ENCODE measurements around the gene TLE6. TPM values are rescaled to one million over a fixed set of nuclear protein-coding genes. Genes with fewer than 3 reads are reported as not detected.

The TLE6 gene
- total and polyA plus RNA-seq, 2 of the 13 experiments (the other 11 are each of a cell fraction or from before 2014, with no cell fraction given) = 0.24 to 5.5 TPM

- peak; percentile 62; the same call in 1 of the 2 replicates for TF ChIP-seq ZKSCAN8 (CRISPR knock-in tag; IDR thresholded peaks at IDR 0.05; ENCODE audit: borderline replicate concordance)
- TF ChIP-seq SNAPC2 (CRISPR knock-in tag; IDR thresholded peaks at IDR 0.05) = 0 out of 2 replicates have a peak, but pooled peaks have one; percentile 23
- no peak for TF ChIP-seq ZNF275 (CRISPR knock-in tag; IDR thresholded peaks at IDR 0.05; ENCODE audit: borderline replicate concordance)
- no peak for TF ChIP-seq REL (CRISPR knock-in tag; conservative IDR thresholded peaks at IDR 0.05)
- TF ChIP-seq, protein P1, sequence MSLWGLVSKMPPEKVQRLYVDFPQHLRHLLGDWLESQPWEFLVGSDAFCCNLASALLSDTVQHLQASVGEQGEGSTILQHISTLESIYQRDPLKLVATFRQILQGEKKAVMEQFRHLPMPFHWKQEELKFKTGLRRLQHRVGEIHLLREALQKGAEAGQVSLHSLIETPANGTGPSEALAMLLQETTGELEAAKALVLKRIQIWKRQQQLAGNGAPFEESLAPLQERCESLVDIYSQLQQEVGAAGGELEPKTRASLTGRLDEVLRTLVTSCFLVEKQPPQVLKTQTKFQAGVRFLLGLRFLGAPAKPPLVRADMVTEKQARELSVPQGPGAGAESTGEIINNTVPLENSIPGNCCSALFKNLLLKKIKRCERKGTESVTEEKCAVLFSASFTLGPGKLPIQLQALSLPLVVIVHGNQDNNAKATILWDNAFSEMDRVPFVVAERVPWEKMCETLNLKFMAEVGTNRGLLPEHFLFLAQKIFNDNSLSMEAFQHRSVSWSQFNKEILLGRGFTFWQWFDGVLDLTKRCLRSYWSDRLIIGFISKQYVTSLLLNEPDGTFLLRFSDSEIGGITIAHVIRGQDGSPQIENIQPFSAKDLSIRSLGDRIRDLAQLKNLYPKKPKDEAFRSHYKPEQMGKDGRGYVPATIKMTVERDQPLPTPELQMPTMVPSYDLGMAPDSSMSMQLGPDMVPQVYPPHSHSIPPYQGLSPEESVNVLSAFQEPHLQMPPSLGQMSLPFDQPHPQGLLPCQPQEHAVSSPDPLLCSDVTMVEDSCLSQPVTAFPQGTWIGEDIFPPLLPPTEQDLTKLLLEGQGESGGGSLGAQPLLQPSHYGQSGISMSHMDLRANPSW (CRISPR knock-in tag; IDR thresholded peaks at IDR 0.05; ENCODE audit: borderline replicate concordance) = no peak; the same call in 1 of the 2 replicates
- TF ChIP-seq ZBTB42 (CRISPR knock-in tag; IDR thresholded peaks at IDR 0.05) = no peak
- TF ChIP-seq ATF1 (CRISPR knock-in tag; IDR thresholded peaks at IDR 0.05) = no peak
- TF ChIP-seq, protein P2, sequence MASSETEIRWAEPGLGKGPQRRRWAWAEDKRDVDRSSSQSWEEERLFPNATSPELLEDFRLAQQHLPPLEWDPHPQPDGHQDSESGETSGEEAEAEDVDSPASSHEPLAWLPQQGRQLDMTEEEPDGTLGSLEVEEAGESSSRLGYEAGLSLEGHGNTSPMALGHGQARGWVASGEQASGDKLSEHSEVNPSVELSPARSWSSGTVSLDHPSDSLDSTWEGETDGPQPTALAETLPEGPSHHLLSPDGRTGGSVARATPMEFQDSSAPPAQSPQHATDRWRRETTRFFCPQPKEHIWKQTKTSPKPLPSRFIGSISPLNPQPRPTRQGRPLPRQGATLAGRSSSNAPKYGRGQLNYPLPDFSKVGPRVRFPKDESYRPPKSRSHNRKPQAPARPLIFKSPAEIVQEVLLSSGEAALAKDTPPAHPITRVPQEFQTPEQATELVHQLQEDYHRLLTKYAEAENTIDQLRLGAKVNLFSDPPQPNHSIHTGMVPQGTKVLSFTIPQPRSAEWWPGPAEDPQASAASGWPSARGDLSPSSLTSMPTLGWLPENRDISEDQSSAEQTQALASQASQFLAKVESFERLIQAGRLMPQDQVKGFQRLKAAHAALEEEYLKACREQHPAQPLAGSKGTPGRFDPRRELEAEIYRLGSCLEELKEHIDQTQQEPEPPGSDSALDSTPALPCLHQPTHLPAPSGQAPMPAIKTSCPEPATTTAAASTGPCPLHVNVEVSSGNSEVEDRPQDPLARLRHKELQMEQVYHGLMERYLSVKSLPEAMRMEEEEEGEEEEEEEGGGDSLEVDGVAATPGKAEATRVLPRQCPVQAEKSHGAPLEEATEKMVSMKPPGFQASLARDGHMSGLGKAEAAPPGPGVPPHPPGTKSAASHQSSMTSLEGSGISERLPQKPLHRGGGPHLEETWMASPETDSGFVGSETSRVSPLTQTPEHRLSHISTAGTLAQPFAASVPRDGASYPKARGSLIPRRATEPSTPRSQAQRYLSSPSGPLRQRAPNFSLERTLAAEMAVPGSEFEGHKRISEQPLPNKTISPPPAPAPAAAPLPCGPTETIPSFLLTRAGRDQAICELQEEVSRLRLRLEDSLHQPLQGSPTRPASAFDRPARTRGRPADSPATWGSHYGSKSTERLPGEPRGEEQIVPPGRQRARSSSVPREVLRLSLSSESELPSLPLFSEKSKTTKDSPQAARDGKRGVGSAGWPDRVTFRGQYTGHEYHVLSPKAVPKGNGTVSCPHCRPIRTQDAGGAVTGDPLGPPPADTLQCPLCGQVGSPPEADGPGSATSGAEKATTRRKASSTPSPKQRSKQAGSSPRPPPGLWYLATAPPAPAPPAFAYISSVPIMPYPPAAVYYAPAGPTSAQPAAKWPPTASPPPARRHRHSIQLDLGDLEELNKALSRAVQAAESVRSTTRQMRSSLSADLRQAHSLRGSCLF (CRISPR knock-in tag; IDR thresholded peaks at IDR 0.05; ENCODE audit: borderline replicate concordance) = no peak
- TF ChIP-seq PATZ1 (CRISPR knock-in tag; IDR thresholded peaks at IDR 0.05) = peak; percentile 75
- no peak for TF ChIP-seq ZKSCAN5 (CRISPR knock-in tag; IDR thresholded peaks at IDR 0.05)
- TF ChIP-seq TBX3 (IDR thresholded peaks at IDR 0.05; ENCODE audit: borderline replicate concordance) = no peak
- TF ChIP-seq ZNF17 (CRISPR knock-in tag; IDR thresholded peaks at IDR 0.05) = no peak
- TF ChIP-seq ZNF143 (CRISPR knock-in tag; IDR thresholded peaks at IDR 0.05) = peak; percentile 90
- TF ChIP-seq ASH2L (IDR thresholded peaks at IDR 0.05; ENCODE audit: insufficient read length, low read depth, low read length) = peak; percentile 1
- TF ChIP-seq MBD4 (IDR thresholded peaks at IDR 0.05; ENCODE audit: borderline replicate concordance, low read length) = no peak
- no peak for TF ChIP-seq ZNF616 (CRISPR knock-in tag; IDR thresholded peaks at IDR 0.05; ENCODE audit: low read depth)
- no peak for TF ChIP-seq ZMAT3 (CRISPR knock-in tag; conservative IDR thresholded peaks at IDR 0.05)
- no peak for TF ChIP-seq IKZF1 (IDR thresholded peaks at IDR 0.05)
Observed at GRCh38 chr19:3036119-3036976, 59.0 kb downstream of the TLE6 start (continued).

All from HepG2 (cell line).